GM19193 (cell line): ENCODE measurements around the gene DIP2C.

Source experiments
- POLR2A ChIP-seq: IDR thresholded peaks from 4 replicates; pipeline ENCODE4 v1.6.1; 2011; ENCODE audit not compliant: insufficient read depth, insufficient read length; ENCODE audit errors: extremely low read depth

Gene DIP2C

DNA sequence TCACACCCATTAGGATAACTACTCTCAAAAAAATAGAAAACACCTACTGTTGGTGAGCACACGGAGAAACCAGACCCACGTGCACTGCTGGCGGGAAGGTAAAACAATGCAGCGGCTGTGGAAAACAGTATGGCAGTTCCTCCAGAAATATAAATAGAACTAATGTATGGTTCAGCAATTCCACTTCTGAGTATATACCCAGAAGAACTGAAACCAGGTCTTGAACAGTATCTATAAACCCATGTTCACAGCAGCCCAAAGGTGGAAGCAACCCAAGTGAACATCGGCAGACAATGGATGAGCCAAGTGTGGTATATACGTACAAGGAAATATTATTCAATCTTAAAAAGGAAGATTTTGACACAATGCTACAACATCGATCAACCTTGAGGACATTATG lies 389.5 kb downstream of the DIP2C start:
- no peak for TF ChIP-seq POLR2A

DNA sequence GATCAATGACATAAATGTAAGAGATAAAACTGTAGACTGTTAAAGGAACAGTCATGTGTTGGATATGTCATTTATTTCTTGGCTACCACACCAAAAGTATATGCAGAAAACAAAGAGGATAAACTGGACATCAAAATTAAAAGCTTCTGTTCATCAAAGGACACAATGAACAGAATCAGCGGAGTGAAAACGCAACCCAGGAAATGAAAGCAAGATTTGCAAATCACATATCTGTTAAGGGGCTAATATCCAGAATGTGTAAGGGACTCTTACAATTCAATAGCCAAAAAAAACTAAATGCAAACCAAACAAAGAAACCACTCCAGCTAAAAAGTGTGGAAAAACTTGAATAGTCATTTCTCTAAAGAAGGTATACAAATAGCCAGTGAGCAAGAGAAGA lies 390.0 kb downstream of the DIP2C start:
- no peak for TF ChIP-seq POLR2A

DNA sequence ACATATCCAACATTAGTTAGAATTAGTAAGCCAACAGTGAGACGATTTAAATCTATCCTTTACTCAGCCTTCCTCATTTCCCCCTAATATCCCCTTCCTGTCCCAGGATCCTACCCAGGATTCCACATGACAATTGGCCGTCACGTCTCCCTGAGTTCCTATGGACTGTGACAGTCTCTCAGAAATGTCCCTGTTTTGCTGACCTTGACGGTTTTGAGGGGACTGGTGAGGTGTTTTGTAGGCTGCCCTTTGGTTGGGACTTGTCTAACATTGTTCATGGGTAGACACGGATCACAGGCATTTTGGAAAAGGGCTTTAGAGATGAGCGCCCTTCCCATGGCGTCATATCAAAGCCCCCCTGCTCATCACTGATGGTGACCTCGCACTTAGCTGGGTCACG lies 391.4 kb downstream of the DIP2C start:
- TF ChIP-seq POLR2A, result no peak

GRCh38 chr10:297567-297966 lies 391.9 kb downstream of the DIP2C start:
- TF ChIP-seq POLR2A, result no peak

DNA sequence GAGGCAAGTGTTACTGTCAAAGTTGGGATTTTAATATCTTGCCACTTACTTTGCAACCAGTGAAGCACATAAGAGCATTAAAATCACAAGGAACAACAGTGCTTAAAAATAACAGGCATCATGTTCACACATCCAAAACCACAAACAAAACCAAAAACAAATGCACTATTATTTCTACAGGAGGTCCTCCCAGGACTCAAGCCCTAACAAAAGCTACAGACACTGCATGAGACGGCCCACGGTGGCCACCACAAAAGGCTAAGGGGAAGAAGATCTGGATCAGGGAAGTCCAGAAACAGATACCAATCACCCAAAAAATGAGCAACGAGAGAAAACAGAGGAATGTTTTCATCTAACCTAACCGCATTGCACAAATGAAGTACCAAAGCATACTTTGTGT lies 395.8 kb downstream of the DIP2C start:
- no peak for TF ChIP-seq POLR2A

DNA sequence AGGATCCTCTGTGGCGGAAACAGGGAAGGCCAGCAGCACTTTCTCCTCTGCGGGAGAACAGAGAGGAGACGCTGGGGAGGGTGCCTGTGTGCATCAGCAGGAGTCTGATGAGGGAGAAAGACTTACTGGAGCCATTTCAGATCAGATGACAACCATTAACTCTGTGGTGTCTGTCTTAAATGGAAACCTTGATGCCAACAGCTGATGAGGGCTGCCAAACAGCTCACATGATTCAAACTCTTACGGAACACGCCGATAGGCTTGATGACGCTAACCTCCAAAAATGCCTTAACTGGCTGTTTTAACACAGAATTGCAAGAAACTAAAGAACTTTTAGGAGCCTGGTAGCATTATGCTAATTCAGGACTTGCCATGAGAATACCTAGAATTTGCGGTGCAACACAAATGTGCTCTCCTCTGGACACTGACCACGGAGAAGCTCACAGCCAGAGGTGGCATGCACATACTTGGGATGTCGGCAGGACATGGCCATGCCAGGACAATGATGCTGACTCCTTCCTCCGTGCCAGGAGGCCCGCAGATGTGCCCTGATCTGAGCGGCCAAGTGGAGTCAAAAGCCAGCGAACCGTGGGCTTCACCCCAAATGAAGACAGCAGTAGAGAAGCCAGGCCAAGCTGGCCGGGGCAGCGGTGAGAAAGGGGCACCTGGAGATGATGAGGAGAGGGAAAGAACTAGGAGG lies 399.3 kb downstream of the DIP2C start:
- no peak for TF ChIP-seq POLR2A

GRCh38 chr10:289581-289980 lies 399.9 kb downstream of the DIP2C start:
- TF ChIP-seq POLR2A, result no peak

DNA sequence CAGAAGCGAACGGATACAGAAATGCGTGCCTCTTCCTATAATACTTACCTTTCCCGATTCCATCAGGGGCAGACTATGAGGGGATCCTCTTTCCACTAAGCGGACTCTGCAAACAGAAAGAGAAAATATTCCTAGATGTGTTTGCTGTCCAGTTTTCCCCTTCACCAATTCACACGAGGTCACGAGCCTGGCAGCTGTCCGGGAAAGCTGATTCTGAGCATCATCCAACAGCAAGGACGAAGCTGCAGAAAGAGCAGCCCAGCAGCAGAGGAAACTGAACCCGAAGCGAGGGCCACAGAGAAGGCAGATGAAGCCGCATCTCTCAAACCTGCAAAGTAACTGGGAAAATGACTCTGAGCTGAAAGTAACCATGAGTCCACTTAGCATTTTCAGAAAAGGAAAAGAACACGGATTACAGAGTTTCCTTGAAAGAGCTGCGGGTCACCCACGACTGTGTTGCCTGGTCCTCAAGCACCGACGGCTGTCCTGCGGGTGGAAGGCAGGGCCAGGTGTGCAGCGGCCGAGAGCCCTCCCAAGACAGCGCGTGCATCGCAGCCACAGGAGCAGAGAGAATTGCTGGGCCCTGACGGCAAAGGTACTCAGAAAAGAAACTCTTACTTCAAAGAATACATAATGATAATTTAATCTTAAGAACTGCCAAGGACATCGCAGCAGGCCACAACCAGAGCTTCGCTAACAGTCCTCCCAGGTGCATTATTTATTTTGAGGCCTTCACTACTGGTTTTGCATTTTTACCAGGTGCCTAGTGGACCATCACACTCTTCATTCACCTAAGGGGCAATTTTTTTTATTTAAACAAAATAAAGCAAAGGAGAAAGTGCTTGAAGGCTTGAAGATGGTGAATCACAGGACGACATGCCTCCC lies 400.9 kb downstream of the DIP2C start:
- no peak for TF ChIP-seq POLR2A

DNA sequence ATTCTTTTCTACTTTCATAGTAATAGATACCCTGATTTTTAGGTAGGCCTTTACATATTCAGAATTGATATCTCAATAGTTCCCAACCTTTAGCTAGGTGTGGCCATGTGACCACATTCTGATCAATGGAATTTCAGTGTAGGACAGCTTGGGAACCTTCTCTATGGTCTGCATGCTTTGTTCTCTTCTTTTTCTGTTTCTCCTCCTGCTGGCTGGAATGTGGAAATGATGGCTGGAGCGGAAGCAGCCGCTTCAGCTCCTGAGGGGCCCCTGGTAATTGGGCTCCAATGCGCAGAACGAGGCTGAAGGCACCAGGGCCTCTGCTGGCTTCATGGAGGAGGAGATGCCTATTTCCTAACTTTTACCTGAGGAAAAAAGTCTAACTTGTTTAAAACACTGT lies 401.7 kb downstream of the DIP2C start:
- TF ChIP-seq POLR2A, result no peak

DNA sequence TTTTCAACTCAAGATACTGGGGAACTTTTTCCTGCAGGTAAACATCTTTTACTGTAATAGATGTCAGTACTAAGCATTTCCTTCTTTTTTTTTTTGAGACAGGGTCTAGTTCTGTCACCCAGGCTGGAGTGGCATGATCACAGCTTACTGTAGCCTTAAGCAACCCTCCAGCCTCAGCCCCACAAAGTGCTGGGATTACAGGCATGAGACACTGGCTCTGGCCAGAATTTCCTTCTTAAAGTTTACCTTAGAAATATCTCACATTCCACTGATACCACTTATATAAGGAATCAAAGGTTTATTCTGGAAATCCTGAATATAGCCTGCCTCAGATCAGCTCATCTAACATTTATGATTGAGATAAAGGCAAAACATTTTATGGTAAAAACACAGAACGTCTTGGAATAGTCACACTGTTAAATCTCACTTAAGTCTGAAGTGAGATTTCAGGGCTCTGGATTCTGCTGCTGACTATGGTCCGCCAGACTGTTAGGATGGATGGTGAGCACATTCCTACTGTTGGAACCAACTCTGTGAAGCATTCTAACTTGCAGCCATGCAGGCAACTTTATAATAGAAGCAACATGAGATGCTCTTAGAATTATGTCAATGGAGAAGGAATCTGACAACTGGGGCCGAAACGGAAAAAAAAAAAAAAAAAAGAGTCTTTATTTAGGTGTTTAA lies 402.3 kb downstream of the DIP2C start:
- TF ChIP-seq POLR2A, result no peak

DNA sequence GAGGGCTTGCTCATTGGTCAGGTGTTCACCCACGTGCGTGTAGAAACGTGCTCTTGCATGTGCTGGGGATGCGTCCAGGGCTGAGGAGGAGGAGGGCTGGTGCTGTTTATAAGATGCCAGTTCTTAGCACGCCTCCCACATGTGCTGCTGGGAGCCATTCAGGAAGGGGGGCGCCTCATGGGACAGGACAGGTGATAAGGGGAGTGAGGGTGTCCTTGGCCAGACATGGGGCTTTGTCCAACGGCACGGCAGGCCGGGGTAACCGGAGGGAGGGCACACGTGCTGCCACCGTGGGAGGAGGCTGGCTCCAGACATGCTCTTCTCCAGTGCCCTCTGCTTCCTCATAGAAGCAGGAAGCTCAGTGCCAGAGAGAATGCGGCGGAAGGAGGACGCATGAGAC lies 404.3 kb downstream of the DIP2C start:
- TF ChIP-seq POLR2A, result no peak

GRCh38 chr10:283916-284356 lies 405.5 kb downstream of the DIP2C start:
- TF ChIP-seq POLR2A, result no peak

GRCh38 chr10:283140-283479 lies 406.4 kb downstream of the DIP2C start:
- TF ChIP-seq POLR2A, result no peak

- no peak for TF ChIP-seq POLR2A
These were observed 407.0 kb downstream of the DIP2C start for GRCh38 chr10:282294-283139.

DNA sequence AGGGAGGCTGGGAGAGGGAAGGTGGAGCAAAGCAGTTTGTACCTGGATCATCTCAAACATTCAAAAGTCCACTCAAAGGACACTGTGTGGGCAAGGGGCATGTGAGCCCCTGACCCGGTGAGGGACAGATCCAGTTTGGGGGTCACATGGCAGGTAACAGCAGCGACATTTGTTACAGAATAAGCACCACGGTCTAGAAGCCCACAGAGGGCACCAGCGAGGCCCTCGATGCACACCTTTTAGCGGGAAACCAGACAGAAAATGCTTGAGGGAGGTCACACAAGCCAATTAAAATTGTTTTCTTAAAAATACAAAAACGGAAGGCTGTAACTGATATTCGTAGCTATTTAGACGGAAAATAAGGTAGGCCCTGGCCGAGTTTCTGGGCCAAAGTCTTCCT lies 409.8 kb downstream of the DIP2C start:
- TF ChIP-seq POLR2A, result no peak

- no peak for TF ChIP-seq POLR2A
These were observed 410.2 kb downstream of the DIP2C start for GRCh38 chr10:279232-279631.

DNA sequence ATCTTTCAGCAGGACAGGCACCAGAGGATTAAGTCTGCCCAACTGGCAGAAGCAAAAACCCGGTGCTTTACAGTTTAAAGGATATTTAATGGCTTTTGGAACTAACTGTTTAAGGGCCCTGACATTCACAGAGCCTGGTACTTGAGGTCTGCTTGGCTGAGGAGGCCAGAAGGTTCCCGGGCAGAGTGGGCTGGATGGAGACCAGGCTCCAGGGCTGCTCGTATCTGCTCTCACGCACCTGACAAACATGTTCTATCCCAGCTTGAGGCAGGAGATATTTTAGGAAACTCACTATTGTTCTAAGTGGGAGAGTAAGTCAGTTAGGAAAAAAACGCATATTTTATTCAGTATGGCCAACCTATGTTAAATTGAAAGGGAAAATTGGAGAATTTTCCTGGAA lies 410.8 kb downstream of the DIP2C start:
- TF ChIP-seq POLR2A, result no peak
